GM21619 (cell line): ENCODE measurements around the gene ASGR1.

Source experiments
- ATAC-seq: cut with Tn5 transposase; IDR thresholded peaks from one replicate; pipeline ENCODE4 v1.9.1; 2021; ENCODE audit not compliant: unreplicated experiment

ASGR1 gene

DNA sequence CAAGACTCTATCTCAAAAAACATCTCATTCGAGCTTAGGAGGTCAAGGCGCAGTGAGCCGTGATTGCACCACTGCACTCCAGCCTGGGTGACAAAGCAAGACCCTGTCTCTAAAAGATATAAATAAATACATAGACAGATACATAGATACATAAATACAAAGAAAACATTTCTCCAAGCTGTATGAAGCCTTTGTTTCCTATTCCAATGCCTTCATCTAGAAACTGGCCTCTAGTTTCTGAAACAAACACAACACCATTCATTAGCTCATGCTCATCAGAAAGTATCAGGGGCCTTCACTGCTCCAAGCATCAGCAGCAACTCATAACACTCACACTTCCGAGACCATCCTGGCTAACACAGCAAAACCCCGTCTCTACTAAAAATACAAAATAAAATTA is 54.2 kb downstream of the ASGR1 start:
- ATAC-seq: no peak

- ATAC-seq: no peak
Measured at GRCh38 chr17:7123844-7124243, 55.3 kb downstream of the ASGR1 start.
